ENCODE results near the gene CNPY3.
A peak's percentile ranks its signal among the peaks of the same experiment; 100 is the strongest.
"Not testable (repeated sequence)": the region's sequence is repeated elsewhere in the genome, so short reads cannot be mapped to it uniquely, and the experiment has no call there.

The CNPY3 gene

DNA sequence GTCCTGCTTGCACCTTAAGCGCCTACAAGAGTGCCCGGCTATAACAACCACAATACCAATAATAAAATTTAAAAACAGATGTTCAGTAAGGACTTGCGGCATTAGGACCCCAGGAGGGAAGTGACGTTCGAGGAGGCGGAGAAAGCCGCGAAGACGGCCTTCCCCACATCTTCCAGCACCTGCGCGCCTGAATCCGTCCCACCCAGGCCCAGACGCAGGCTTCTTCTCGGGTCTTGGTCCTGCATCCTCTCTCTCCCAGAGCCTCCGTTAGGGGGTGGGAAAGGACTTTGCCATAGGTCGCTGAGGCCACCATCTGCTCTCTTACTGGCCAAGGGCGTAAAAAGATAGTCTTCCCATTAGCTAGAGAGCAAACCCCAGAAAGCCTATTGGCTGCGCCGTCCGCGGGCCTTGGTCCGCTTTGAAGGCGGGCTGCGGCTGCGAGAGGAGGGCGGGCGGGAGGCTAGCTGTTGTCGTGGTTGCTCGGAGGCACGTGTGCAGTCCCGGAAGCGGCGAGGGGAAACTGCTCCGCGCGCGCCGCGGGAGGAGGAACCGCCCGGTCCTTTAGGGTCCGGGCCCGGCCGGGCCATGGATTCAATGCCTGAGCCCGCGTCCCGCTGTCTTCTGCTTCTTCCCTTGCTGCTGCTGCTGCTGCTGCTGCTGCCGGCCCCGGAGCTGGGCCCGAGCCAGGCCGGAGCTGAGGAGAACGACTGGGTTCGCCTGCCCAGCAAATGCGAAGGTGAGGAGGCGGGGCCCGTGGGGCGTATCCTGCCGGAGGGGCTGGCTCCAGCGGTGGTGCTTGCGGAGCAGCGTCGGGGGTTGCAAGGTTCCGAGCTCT, at the start of gene CNPY3:
Gene CNPY3, plus strand, starts transcription at position 495 of the 835 bp plus-strand sequence. Its CDS starts 91 bp downstream, at position 586.
- DNase-seq (ENCODE audit: low spot score), result peak; percentile 99

DNA sequence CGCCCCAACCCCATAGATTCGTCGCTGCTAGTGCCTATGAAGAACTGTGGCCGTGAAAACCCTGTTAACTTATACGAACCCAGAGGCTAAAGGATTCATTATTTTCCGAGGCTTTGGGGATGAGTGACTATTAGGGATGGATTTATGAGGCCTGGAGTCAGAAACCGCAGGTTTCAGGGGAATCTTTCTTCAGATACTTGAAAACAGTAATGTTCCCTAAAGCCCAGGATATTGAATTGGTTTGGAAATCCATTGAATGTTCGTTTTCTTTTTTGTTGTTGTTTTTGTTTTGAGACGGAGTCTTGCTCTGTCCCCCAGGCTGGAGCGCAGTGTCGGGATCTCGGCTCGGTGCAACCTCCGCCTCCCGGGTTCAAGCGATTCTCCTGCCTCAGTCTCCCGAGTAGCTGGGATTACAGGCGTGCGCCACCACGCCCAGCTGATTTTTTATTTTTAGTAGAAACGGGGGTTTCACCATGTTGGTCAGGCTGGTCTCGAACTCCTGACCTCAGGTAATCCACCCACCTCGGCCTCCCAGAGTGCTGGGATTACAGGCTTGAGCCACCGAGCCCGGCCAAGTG, 49.0 kb upstream of the CNPY3 start:
- DNase-seq (ENCODE audit: low spot score), result not testable (repeated sequence)

DNA sequence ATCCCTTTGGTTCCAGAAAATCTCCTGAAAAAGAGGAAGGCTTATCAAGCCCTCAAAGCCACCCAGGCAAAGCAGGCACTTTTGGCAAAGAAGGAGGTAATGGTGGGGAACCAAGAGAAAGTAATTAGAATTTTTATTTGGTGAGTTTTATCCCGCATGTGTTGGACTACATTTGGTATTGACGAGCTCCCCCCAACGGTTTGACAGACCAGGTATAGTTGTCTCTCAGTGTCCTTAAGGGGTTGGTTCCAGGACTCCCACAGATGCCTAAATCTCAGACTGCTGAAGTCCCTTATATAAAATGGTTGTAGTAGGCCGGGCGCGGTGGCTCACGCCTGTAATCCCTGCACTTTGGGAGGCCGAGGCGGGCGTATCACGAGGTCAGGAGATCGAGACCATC, 48.4 kb upstream of the CNPY3 start:
- DNase-seq (ENCODE audit: low spot score), result peak; percentile 59

DNA sequence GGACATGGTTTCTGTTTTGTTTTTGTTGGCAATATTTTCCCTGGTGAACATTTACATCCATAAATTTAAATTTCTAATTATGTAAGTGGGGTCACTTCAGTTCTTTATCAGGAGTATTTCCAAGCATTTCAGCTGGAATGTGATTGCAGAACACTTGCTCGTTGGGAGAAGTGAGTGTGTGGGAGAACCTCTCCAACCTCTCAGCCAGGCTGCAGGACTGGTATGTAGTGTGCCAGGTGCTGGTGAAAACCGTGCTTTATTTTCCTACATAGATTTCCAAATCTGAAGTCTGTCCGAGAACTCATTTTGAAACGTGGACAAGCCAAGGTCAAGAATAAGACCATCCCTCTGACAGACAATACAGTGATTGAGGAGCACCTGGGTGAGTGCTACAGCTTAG, 43.6 kb upstream of the CNPY3 start:
- DNase-seq (ENCODE audit: low spot score), result no peak

DNA sequence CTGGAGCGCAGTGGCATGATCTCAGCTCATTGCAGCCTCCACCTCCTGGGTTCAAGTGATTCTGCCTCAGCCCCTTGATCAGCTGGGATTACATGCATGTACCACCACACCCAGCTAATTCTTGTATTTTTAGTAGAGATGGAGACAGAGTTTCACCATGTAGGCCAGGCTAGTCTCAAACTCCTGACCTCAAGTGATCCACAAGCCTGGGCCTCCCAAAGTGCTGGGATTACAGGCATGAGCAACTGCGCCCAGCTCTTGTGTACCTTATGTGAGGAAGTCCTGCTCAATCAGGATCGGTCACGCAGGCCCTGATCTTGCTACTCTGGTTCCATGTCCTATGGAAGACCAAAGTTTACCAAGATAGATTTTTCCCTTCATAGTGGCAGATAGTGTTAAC, 41.1 kb upstream of the CNPY3 start:
- DNase-seq (ENCODE audit: low spot score), result not testable (repeated sequence)

DNA sequence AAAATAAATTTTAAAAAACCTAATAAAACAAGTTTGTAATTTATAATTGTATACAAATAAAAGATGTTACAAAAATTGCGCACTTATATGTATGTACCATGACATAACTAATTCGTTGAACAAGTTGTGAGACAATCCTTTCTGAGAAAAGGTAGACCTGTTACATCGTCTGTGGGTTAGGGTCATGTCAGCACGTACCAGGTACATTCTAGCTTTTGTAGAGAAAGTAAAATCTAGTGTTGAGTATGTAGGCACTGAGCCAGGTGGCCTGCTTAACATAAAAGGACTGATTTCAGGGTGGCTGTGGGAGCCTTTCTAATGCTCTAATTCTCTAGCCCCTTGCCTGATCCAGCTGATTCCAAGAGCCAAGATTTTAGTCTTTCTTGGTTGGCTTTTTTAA, 39.5 kb upstream of the CNPY3 start:
- no peak for DNase-seq (ENCODE audit: low spot score)

DNA sequence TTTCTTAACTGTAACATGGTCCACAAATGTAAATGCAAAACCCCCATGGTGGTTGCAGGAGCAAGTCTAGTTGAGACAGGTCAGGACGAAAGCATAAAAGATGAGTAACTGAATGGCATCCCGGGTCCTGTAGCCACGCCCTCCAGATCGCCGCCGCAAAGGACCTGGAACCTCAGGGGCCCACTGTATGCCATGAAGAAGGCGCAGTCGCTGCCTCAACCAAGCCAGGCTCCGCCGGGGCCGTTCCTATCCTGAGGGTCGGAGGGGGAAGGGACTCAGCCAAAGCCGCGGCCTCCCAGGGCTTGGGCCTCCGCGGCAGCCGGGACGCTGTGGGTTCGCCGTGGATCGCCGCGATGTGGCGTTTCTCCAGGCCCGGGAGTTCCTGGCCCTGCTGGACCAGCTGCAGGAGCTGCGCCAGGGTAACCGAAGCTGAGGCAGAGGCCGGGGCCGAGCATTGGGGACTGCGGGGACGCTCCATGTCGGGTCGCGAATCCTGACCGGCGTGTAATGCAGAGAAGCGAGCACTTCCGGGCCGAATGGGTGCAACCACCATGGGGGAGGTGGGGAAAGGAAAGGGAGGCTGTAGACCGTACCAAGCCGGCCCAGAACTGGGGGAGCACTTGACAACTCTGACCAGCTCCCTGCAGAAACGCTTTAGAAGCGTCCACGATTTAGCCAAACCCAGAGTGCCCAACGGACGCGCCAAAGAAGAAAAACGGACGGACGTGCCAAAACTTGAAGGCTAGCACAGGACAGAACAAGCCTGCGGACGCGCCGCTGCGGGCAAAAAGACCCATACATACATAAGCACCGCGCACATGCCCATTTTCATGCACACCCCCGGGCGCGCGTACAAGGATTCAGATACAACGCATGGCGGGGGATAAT, 38.7 kb upstream of the CNPY3 start:
- DNase-seq (ENCODE audit: low spot score), result peak; percentile 93

DNA sequence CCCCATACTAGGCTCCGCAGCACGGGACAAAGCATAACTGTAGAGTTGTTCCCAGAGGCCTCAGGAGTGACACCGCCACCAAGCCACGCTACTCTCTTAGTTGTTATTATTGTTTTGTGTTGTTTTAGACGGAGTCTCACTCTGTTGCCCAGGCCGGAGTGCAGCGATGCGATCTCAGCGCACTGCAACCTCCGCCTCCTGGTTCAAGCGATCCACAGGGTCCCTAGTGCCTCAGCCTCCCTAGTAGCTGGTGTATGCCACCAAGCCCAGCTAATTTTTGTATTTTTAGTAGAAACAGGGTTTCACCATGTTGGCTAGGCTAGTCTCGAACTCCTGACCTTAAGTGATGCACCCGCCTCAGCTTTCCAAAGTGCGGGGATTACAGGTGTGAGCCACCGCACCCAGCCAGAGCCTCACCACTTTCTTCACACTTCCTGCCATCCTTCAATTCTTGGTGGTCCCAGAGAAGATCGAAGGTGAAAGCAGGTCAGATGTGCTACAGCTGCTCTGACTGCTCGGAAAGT, 38.0 kb upstream of the CNPY3 start:
- no peak for DNase-seq (ENCODE audit: low spot score)

DNA sequence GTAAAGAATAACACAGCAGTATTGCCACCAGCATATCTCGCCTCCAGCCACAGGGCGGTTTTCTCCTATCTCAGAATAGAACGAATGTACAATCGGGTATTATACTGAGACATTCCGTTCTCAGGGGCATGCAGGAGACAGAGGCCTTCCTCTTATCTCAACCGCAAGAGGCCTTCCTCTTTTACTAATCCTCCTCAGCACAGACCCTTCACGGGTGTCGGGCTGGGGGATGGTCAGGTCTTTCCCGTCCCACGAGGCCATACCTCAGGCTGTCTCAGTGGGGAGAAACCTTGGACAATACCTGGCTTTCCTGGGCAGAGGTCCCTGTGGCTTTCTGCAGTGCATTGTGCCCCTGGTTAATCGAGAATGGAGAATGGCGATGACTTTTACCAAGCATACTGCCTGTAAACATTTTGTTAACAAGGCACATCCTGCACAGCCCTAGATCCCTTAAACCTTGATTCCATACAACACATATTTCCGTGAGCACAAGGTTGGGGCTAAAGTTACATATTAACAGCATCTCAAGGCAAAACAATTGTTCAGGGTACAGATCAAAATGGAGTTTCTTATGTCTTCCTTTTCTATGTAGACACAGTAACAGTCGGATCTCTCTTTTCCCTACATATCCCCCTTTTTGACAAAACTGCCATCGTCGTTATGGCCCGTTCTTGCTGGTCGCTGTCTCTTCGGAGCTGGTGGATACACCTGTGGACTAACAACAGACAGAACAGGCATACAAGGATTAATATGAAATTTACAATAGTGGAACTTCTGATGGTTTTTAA, 35.0 kb upstream of the CNPY3 start:
- DNase-seq (ENCODE audit: low spot score), result not testable (repeated sequence)

DNA sequence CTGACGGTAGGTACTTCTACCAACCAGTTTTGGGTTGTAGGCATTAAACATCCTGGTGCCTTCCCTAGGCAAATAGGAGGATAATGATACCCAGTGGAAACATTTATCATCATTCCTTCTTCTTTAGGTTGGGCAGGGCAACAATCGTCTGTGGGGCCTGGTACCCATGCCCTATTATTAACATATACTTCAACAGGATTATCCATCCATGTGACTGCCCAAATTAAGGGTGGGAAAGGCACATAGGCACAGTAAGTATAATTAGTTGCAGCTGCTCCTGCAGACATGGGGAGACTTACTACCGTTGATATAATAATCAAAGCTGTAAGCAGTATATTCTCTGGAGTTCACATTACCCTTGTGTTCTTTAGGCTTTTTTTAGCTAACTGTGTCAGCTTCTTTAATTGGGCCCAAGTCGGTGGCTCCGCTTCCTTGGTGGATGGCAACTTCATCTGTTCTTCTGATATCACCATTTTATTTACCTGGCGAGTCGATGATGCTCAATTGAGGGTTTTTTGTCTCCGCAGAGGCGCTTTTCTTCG, 33.0 kb upstream of the CNPY3 start:
- no peak for DNase-seq (ENCODE audit: low spot score)

DNA sequence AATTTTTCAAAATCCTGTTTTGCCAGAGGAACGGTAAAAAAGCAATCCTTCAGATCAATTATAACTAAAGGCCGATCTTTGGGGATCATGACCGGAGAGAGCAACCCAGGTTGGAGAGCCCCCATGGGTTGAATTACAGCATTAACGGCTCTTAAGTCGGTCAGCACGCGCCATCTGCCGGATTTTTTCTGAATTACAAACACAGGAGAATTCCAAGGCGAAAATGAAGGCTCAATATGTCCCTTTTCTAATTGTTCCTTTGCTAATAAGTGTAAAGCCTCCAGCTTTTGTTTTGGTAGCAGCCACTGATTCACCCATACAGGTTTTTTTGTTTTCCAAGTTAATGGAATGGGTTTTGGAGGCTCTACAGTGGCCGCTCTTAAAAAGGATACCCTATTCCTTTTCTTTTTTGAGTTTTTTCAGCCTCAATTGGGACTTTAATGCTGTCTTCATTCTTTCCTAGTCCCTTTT, 30.4 kb upstream of the CNPY3 start:
- peak; percentile 84 for DNase-seq (ENCODE audit: low spot score)

DNA sequence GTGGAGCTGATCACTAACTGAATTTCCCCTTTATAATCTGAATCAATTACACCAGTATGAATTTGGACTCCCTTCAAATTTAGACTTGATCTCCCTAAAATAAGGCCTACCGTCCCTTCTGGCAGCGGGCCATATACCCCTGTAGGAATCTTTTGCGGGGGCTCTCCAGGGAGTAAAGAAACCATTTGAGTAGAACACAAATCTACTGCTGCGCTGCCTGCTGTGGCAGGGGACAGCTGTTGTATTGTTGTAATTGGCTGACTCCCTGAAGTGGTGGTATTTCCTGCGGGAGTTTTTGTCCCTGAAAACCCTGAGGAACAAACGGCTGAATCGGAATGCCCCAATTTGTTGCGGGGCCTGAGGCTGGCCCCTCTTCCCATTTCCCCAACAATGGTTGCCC, 29.4 kb upstream of the CNPY3 start:
- no peak for DNase-seq (ENCODE audit: low spot score)

DNA sequence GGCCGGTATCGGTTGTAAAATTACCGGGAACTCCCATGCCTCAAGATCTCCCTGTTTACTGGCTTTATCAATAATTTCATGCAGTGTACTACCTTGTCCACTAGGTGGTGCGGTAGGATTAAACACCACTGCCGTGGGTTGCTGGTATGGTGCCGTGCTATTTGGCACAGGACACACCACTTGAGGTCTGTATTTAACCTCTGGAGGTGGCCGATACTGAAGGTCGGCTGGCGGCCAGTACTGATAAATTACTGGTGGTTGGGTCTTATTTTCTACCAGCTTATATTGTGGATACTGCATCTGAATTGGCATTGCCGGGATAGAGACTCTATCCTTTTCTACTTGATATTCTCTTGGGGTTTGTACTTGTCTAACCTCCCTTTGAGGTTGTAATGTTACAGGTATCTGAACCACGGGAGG, 27.7 kb upstream of the CNPY3 start:
- DNase-seq (ENCODE audit: low spot score), result peak; percentile 91

DNA sequence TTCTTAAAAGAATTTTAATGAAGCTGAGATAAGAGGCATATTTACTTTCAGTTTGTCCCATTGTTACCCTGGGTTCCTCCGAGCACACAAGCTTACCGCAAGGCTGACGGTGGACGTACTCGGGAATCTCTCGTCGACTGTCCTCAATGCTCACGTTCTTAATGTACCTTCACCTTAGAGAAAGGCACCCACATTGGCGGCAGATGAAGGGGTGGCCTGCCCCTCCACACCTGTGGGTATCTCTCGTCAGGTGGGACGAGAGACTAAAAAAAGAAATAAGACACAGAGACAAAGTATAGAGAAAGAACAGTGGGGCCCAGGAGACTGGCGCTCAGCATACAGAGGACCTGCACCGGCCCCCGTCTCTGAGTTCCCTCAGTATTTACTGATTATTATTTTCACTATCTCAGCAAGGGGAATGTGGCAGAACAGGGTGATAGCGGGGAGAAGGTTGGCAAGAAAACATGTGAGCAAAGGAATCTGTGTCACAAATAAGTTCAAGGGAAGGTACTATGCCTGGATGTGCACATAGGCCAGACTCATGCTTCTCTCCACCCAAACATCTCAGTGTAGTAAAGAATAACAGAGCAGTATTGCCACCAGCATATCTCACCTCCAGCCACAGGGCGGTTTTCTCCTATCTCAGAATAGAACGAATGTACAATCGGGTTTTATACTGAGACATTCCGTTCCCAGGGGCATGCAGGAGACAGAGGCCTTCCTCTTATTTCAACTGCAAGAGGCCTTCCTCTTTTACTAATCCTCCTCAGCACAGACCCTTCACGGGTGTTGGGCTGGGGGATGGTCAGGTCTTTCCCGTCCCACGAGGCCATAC, 26.6 kb upstream of the CNPY3 start:
- not testable (repeated sequence) for DNase-seq (ENCODE audit: low spot score)

DNA sequence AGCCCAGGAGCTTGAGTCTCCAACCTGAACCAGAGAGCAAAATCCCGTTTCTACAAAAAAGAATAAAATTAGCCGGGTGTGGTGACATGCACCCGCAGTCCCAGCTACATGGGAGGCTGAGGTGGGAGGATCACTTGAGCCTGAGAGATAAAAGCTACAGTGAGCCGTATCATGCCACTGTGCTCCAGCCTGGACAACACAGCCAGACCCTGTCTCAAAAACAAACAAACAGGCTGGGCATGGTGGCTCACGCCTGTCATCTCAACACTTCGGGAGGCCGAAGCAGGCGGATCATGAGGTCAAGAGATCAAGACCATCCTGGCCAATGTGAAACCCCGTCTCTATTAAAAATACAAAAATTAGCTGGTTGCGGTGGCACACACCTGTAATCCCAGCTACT, 24.8 kb upstream of the CNPY3 start:
- no peak for DNase-seq (ENCODE audit: low spot score)

DNA sequence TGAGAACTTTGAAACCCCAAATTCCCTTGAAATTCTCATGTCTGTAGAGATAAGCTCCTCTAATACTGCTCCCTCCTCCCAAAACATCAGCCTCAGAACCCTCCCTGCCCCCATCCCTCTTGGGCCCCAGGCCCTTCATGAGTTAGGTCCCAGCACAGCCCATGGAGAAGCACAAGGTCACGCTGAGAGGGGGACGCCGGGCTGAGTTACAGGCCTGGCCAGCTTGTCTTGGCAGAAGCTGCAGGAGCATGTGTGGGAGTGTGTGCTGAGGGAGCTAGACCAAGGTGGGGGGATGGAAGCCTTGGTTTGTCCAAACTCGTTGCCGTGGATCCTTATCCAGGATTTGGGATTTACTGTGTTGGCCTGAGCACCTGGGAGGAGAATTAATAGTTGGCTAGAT, 21.9 kb upstream of the CNPY3 start:
- DNase-seq (ENCODE audit: low spot score), result no peak

DNA sequence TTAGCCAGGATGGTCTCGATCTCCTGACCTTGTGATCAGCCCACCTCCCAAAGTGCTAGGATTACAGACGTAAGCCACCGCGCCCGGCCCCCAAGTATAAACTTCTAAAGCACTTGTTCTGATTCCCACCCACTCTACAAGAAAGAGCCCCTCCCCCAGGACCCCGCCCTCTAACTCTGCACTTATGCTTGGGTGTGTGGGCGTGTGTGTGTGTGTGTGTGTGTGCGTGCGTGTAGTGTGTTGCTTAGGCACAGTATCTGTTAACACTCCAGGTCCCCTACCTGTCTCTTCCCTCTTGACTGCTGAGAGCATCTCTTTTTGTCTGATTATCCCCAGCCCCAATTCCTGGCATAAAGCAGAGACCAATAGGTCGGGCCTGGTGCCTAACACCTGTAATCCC, 19.4 kb upstream of the CNPY3 start:
- no peak for DNase-seq (ENCODE audit: low spot score)

DNA sequence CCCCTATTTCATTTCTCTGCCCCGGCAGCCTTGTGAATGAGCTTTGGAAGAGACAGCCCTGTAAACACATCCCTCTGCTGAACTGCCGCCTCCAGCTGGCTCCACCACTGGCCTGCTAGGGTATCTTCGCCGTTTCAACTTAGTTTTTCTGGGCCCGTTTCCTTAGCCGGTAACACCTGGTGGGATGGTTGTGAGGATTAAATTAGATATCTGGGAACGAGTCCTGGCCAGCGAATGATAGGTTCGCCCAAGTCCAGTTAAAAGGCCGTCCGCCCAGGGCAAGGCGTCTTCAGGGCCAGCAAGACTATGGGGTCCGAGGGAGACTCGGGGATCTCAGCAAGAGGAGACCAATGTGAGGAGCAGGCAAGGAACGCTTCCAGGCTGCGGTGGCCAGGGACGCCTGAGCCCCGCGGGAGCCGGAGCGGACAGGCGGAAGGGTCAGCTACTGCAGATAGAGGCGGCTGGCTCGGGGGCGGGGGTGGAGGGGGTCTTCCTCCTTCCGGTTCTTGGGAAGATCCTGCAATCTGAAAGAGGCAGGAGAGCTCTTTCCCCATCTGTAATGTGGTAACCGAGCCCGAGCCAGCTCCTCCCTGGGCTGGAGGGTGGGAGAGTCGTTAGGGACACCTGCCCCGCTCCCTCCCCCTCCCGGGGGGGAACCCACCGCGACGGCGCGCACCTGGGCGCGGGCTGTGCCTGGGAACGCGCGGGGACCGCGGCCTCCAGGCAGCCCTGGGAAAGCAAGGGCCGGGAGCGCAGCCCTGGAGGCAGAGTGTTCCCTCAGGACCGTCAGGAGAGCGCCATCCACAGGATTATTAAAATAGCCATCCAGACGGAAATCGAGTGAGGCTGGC, 17.9 kb upstream of the CNPY3 start:
- DNase-seq (ENCODE audit: low spot score), result no peak

DNA sequence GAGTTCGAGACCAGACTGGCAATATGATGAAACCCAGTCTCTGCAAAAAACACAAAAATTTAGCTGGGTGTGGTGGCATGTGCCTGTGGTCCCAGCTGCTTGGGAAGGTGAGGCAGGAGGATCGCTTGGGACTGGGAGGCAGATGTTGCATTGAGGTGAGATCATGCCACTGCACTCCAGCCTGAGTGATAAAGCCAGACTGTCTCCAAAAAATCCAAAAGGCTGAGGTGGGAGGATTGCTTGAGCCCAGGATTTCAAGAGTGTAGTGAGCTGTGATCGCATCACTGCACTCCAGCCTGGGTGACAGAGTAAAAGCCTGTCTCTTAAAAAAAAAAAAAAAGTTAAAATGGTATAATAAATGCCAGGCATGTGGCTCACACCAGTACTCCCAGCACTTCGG, 14.7 kb upstream of the CNPY3 start:
- peak; percentile 24 for DNase-seq (ENCODE audit: low spot score)
